ENCODE data around the gene GFRA4. TPM values are rescaled to one million over a fixed set of nuclear protein-coding genes. Genes with fewer than 3 reads are reported as not detected.

The GFRA4 gene
- total RNA-seq, 1 experiment from 2014 or later: not detected

DNA sequence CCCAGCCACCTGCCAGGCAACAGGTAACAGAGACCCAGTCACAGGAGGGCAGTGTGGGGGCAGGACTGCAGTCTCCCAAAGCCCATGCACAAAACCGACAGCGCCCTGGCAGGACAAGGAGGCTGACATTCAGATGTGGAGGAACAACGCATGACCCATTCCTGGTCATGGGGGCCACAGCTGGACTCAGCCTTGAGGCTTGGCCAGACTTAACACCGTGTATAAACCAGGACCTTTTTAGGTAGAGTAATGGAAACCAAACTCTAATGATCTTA lies 8.1 kb downstream of the GFRA4 start:
- WGBS (ENCODE audit: extremely low coverage, insufficient read length, low lambda C conversion rate): no CpG with 5 or more reads among the region's 4 CpGs
- Histone ChIP-seq H2BK5ac (ENCODE audit: insufficient read length, low read length) (no peak overlapping the region), H4K5ac (ENCODE audit: insufficient read length, low read depth, low read length) (no peak overlapping the region), H3K56ac (ENCODE audit: insufficient read length, low read depth, low read length) (no peak overlapping the region), H4K91ac (ENCODE audit: insufficient read length, low read depth, low read length) (no peak overlapping the region), H3K4me1 (ENCODE audit: insufficient read depth, low read length) (no peaks in the 10 kb centered on the region; the same call in 1 of the 2 replicates), H3T11ph (ENCODE audit: low read length) (no peak overlapping the region), H3K23me2 (ENCODE audit: insufficient read length, low read depth, low read length, poor library complexity, severe bottlenecking) (no peaks in the 10 kb centered on the region), H3K18ac (ENCODE audit: insufficient read length, low read depth, low read length) (no peak overlapping the region), H2AFZ (ENCODE audit: low read length) (no peak overlapping the region), H2BK20ac (ENCODE audit: low read depth, low read length, poor library complexity, severe bottlenecking) (no peak overlapping the region), H2BK120ac (ENCODE audit: low read depth, low read length, poor library complexity, severe bottlenecking) (no peak overlapping the region), H2BK12ac (ENCODE audit: insufficient read length, low read depth, low read length) (no peak overlapping the region), H2BK15ac (ENCODE audit: low read depth, low read length) (no peak overlapping the region), H3K9me3 (ENCODE audit: control insufficient read depth, low read depth, low read length) (no peaks in the 10 kb centered on the region), H3K23ac (ENCODE audit: insufficient read length, low read depth, low read length) (no peak overlapping the region), H3K9ac (ENCODE audit: extremely low read depth, insufficient read length, low read length) (no peak overlapping the region), H4K20me1 (ENCODE audit: control insufficient read depth, insufficient read depth, insufficient read length) (no peaks in the 10 kb centered on the region), H3K79me1 (ENCODE audit: insufficient read depth, low read depth, low read length, poor library complexity, severe bottlenecking) (no peaks in the 10 kb centered on the region), H3K27ac (ENCODE audit: insufficient read length, low read depth, low read length) (no peak overlapping the region), H3K27me3 (ENCODE audit: insufficient read depth, low read length) (no peaks in the 10 kb centered on the region), H4K8ac (replicated peaks; ENCODE audit: insufficient read length, low read depth, low read length) (no peak overlapping the region), H3K14ac (ENCODE audit: insufficient read depth, low read length) (no peak overlapping the region), H3K4me2 (ENCODE audit: insufficient read depth, insufficient read length, low read length) (no peak overlapping the region), H3K79me2 (ENCODE audit: insufficient read depth, low read length) (no peaks in the 10 kb centered on the region), H3K4ac (ENCODE audit: low read depth, low read length) (no peak overlapping the region), H2AK5ac (ENCODE audit: insufficient read length, low read length) (no peak overlapping the region)
- no peak for DNase-seq
- H3K4me1 Mint-ChIP-seq: peaks cover 15 to 22% of the 10 kb centered on the region in 2 experiments
- H3K27ac Mint-ChIP-seq: no peak overlapping the region; a peak in 1 of 7 replicates
- no peaks in the 10 kb centered on the region; a peak in 1 of 7 replicates for H3K36me3 Mint-ChIP-seq (ENCODE audit: insufficient read depth in 1 of 3, low read depth in 3 of 3)
- no peaks in the 10 kb centered on the region for H3K9me3 Mint-ChIP-seq
- H3K27me3 Mint-ChIP-seq (ENCODE audit: low read depth): peaks cover 19% of the 10 kb centered on the region
- TF ChIP-seq, protein P1, sequence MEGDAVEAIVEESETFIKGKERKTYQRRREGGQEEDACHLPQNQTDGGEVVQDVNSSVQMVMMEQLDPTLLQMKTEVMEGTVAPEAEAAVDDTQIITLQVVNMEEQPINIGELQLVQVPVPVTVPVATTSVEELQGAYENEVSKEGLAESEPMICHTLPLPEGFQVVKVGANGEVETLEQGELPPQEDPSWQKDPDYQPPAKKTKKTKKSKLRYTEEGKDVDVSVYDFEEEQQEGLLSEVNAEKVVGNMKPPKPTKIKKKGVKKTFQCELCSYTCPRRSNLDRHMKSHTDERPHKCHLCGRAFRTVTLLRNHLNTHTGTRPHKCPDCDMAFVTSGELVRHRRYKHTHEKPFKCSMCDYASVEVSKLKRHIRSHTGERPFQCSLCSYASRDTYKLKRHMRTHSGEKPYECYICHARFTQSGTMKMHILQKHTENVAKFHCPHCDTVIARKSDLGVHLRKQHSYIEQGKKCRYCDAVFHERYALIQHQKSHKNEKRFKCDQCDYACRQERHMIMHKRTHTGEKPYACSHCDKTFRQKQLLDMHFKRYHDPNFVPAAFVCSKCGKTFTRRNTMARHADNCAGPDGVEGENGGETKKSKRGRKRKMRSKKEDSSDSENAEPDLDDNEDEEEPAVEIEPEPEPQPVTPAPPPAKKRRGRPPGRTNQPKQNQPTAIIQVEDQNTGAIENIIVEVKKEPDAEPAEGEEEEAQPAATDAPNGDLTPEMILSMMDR (conservative IDR thresholded peaks at IDR 0.05): no peak
- no peak overlapping the region for H3K4me3 Mint-ChIP-seq
